ENCODE measurements around the gene LGALS3. TPM values are rescaled to one million over a fixed set of nuclear protein-coding genes. Genes with fewer than 3 reads are reported as not detected.
A peak's percentile ranks its signal among the peaks of the same experiment; 100 is the strongest.

LGALS3 gene
- total and polyA plus RNA-seq, 12 donors, result 11.6 to 248 (median 120) TPM

DNA sequence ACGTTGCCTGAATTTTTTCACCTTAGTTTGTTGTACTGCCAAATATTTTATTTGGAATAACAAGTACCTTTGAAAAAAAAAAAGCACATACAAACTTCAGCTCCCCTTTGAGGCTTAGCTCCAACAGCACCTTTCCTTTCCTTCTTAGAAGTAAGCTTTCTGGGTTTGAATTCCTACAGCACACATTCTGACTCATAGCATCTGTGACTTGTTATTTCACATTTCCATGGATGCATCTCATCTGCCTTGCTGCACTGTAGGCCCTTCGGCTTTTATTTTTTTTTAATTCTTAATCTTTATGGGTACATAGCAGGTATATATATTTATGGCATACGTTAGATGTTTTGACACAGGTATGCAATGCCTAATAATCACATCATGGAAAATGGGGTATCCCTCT, 7.2 kb downstream of the LGALS3 start:
- Histone ChIP-seq H3K9me3 (replicated peaks in 1 of 3) (no peaks in the 10 kb centered on the region), H3K4me1 (replicated peaks in 1 of 2) (peaks cover 3 to 13% of the 10 kb centered on the region in 2 donors), H3K27ac (peak overlapping the region in 2 of 5 donors; percentile 23 to 64), H3K27me3 (no peaks in the 10 kb centered on the region), H3K4me3 (no peak overlapping the region), H3K36me3 (replicated peaks in 1 of 2) (peaks cover 0 to 32% of the 10 kb centered on the region in 2 donors)
- intact Hi-C loops (cut with DNase I), result loop anchor here in 1 of 2 donors (5.0 kb wide), 1 partner anchor 34 kb away; no protein-coding TSS in a partner anchor
- no peak for DNase-seq
- TF ChIP-seq POLR2A (IDR thresholded peaks at IDR 0.05), result no peak
- TF ChIP-seq, protein P1, sequence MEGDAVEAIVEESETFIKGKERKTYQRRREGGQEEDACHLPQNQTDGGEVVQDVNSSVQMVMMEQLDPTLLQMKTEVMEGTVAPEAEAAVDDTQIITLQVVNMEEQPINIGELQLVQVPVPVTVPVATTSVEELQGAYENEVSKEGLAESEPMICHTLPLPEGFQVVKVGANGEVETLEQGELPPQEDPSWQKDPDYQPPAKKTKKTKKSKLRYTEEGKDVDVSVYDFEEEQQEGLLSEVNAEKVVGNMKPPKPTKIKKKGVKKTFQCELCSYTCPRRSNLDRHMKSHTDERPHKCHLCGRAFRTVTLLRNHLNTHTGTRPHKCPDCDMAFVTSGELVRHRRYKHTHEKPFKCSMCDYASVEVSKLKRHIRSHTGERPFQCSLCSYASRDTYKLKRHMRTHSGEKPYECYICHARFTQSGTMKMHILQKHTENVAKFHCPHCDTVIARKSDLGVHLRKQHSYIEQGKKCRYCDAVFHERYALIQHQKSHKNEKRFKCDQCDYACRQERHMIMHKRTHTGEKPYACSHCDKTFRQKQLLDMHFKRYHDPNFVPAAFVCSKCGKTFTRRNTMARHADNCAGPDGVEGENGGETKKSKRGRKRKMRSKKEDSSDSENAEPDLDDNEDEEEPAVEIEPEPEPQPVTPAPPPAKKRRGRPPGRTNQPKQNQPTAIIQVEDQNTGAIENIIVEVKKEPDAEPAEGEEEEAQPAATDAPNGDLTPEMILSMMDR (IDR thresholded peaks at IDR 0.05), result no peak
- 81 to 90% (median 88%) methylated on average over 3 of the region's 3 CpGs for WGBS, 4 donors

DNA sequence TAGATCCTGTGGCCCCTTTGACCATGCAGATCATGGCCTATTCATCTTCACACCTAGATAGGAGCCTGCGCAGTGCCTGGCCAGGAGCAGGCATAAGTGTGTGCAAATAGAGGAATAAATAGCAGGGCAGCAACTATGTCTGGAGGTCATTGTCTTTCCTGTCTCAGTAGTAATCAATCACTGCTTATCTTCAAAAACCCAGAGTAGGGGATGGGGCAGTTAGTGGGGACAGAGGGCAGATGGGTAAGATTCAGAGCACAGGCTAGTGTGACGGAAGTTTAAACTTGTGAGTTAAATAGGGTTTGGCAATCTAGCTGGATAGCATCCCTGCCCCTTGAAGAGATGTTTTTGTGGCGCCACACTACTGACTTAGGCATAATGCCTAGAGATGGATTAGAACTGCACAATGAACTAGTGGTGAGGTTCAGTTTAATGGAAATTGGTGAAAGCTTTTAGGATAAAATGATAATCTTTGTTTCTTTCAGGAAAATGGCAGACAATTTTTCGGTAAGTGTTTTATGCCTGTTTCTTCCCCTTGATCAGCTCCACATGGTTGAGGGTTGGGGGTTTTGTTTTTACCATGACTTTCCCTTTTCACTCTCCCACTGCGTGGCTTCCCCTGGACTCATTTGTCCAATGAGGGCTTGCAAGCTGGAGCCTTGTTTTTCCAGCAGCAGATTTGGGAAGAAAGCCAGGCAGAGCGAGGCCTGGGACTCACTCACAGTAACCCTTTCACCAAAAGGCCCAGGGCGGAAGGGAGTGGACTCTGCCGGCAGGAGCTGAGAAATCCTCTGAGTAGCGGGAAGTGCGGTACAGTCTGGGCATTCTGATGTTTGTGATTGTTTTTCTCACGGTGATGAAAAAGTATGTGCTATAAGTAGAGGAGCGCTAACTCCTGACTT, 8.1 kb downstream of the LGALS3 start:
- Histone ChIP-seq H3K4me3 (peak overlapping the region in 1 of 4 donors; percentile 17), H3K4me1 (replicated peaks in 1 of 2) (peaks cover 3 to 10% of the 10 kb centered on the region in 2 donors), H3K36me3 (replicated peaks in 1 of 2) (peaks cover 0 to 41% of the 10 kb centered on the region in 2 donors), H3K27ac (peak overlapping the region in 2 of 5 donors; percentile 23 to 64), H3K9me3 (replicated peaks in 1 of 3) (no peaks in the 10 kb centered on the region), H3K27me3 (no peaks in the 10 kb centered on the region)
- WGBS, 4 donors, result 61 to 78% (median 67%) methylated on average over 12 of the region's 12 CpGs
- intact Hi-C loops (cut with DNase I), result loop anchor here in 1 of 2 donors (5.0 kb wide), 1 partner anchor 35 kb away; no protein-coding TSS in a partner anchor
- peak in 6 of 7 donors; percentile 59 to 80 (median 61) for DNase-seq
- TF ChIP-seq, protein P1 (IDR thresholded peaks at IDR 0.05), result no peak
- TF ChIP-seq POLR2A (IDR thresholded peaks at IDR 0.05), result no peak

GRCh38 chr14:55138091-55138490, 9.0 kb downstream of the LGALS3 start:
- no peak overlapping the region for H3K4me3 ChIP-seq
- no peaks in the 10 kb centered on the region for H3K27me3 ChIP-seq
- no peak for DNase-seq
- intact Hi-C loops (cut with DNase I), result loop anchor here in 1 of 2 donors (5.0 kb wide), 1 partner anchor 36 kb away; no protein-coding TSS in a partner anchor
- H3K27ac ChIP-seq, result peak overlapping the region in 1 of 5 donors; percentile 64
- peaks cover 0 to 45% of the 10 kb centered on the region in 2 donors for H3K36me3 ChIP-seq (replicated peaks in 1 of 2)
- H3K9me3 ChIP-seq (replicated peaks in 1 of 3), result no peaks in the 10 kb centered on the region
- peaks cover 2 to 6% of the 10 kb centered on the region in 2 donors for H3K4me1 ChIP-seq (replicated peaks in 1 of 2)
- WGBS, 4 donors, result 92 to 100% (median 93%) methylated on average over 5 to 7 of the region's 7 CpGs
- TF ChIP-seq, protein P1 (IDR thresholded peaks at IDR 0.05), result no peak
- no peak for TF ChIP-seq POLR2A (IDR thresholded peaks at IDR 0.05)

DNA sequence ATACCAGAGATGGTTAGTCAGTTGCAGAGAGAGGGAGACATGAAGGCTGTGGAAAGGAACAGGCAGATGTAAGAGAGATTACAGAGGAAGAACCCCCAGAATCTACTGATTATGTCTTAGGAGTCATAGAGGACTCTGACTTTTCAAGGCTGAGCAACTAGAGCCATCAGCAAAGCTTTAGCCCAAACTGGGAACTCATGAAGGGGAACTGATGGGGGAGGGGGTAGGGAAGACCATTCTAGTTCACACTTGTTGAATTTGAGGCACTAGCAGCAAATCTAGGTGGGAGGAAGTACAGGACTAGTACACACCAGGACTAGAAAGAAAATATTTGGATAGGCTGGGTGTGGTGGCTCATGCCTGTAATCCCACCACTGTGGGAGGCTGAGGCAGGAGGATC, 10.1 kb downstream of the LGALS3 start:
- DNase-seq, result no peak
- Histone ChIP-seq H3K4me3 (no peak overlapping the region), H3K4me1 (replicated peaks in 1 of 2) (no peaks in the 10 kb centered on the region), H3K36me3 (replicated peaks in 1 of 2) (peaks cover 0 to 43% of the 10 kb centered on the region in 2 donors), H3K27ac (no peak overlapping the region), H3K27me3 (no peaks in the 10 kb centered on the region), H3K9me3 (replicated peaks in 1 of 3) (no peaks in the 10 kb centered on the region)
- no peak for TF ChIP-seq POLR2A (IDR thresholded peaks at IDR 0.05)
- TF ChIP-seq, protein P1 (IDR thresholded peaks at IDR 0.05), result no peak
- intact Hi-C loops (cut with DNase I), result loop anchor here in 1 of 2 donors (5.0 kb wide), 1 partner anchor 37 kb away; no protein-coding TSS in a partner anchor
